ENCODE measurements around the gene KCNQ2.

- TF ChIP-seq STAT1 (IDR thresholded peaks at IDR 0.05; ENCODE audit: unreplicated experiment), result no peak
- no peak for TF ChIP-seq POLR2AphosphoS5 (IDR thresholded peaks at IDR 0.05; ENCODE audit: low read depth)
- no peak for TF ChIP-seq CTCF (conservative IDR thresholded peaks at IDR 0.05; ENCODE audit: low read depth in 2 of 2)
- no peak for TF ChIP-seq EZH2 (IDR thresholded peaks at IDR 0.05; ENCODE audit: low read depth, unreplicated experiment)
- TF ChIP-seq CREB1 (CRISPR knock-in tag; IDR thresholded peaks at IDR 0.05; ENCODE audit: low read depth), result no peak
- TF ChIP-seq EZH2phosphoT487 (IDR thresholded peaks at IDR 0.05; ENCODE audit: unreplicated experiment), result no peak
- no peak for TF ChIP-seq JUNB (IDR thresholded peaks at IDR 0.05; ENCODE audit: unreplicated experiment)
- TF ChIP-seq REST (IDR thresholded peaks at IDR 0.05; ENCODE audit: unreplicated experiment), result no peak
- no peak for TF ChIP-seq NANOG (IDR thresholded peaks at IDR 0.05; ENCODE audit: borderline replicate concordance)
- TF ChIP-seq ZNF462 (CRISPR knock-in tag; IDR thresholded peaks at IDR 0.05), result no peak
- TF ChIP-seq ZNF114 (CRISPR knock-in tag; IDR thresholded peaks at IDR 0.05), result no peak
Measured at GRCh38 chr20:63509088-63509564, 36.7 kb upstream of the KCNQ2 start.

Data from GM23338 (cell line).